Small intestine (tissue), 7 donors: ENCODE results near the gene GAB3. TPM values are rescaled to one million over a fixed set of nuclear protein-coding genes. Genes with fewer than 3 reads are reported as not detected.

ENCODE experiments used
- DNase-seq, 2 donors: peaks; one replicate each; pipeline versions ENCODE4 v3.0.0 to v3.0.0-alpha.2; 2013
- FAIRE-seq: peaks from 2 replicates; lab custom pipeline; 2012; peaks lifted over from hg19 to GRCh38; lab: Jason Lieb, UNC
- H3K27ac ChIP-seq, 3 donors: one replicate each; pipeline ENCODE4 v1.5.1; 2013; ENCODE audit warnings: low read length in 2 of 3, mild to moderate bottlenecking in 2 of 3, control low read depth in 1 of 3, inconsistent platforms in 1 of 3, low read depth in 1 of 3, moderate library complexity in 1 of 3
- H3K27me3 ChIP-seq, 3 donors: one replicate each; pipeline ENCODE4 v1.6.1; 2013; ENCODE audit warnings: low read length in 3 of 3, inconsistent platforms in 1 of 3; ENCODE audit not compliant: control insufficient read depth in 3 of 3, insufficient read depth in 3 of 3
- H3K36me3 ChIP-seq, 3 donors: one replicate each; pipeline ENCODE4 v1.6.1; 2013; ENCODE audit warnings: low read length in 3 of 3, inconsistent platforms in 1 of 3, low read depth in 1 of 3, mild to moderate bottlenecking in 1 of 3, moderate library complexity in 1 of 3; ENCODE audit not compliant: control insufficient read depth in 3 of 3, insufficient read depth in 2 of 3
- H3K4me1 ChIP-seq, 3 donors: one replicate each; pipeline ENCODE4 v1.6.1; 2013; ENCODE audit warnings: low read length in 2 of 3, inconsistent platforms in 1 of 3, low read depth in 1 of 3, mild to moderate bottlenecking in 1 of 3, moderate library complexity in 1 of 3; ENCODE audit not compliant: control insufficient read depth in 3 of 3, insufficient read depth in 2 of 3
- H3K4me3 ChIP-seq, 3 donors: one replicate each; pipeline ENCODE4 v1.5.1; 2013; ENCODE audit warnings: low read length in 3 of 3, control low read depth in 1 of 3, inconsistent platforms in 1 of 3, low read depth in 1 of 3, mild to moderate bottlenecking in 1 of 3, moderate library complexity in 1 of 3
- H3K9me3 ChIP-seq, 2 donors: one replicate each; pipeline ENCODE4 v1.6.1; 2013; ENCODE audit warnings: low read depth in 1 of 2, low read length in 1 of 2; ENCODE audit not compliant: control insufficient read depth in 2 of 2, insufficient read depth in 1 of 2
- WGBS, 3 donors: extraction: QIAGEN DNeasy Blood & Tissue Kit; methylation state at CpG; one replicate each; pipeline ENCODE4 v1.1.7; 2013; 5-methylcytosine and 5-hydroxymethylcytosine counted together
- polyA plus RNA-seq, 4 donors: library from polyadenylated mRNA; stranded (reverse) in 3 of 4; unstranded in 1 of 4; fragments of 200-250 nt in 3 of 4; fragments of 120-200 nt in 1 of 4; gene quantifications; one replicate each; pipeline versions ENCODE4 v1.2.1 to v1.2.3, GENCODE V29; 2013
- donor health status: healthy with polysubstance abuse.
- donor health status: control.
- donor health status: control.
- donor health status: Bipolar disorder and iron deficiency.
- donor health status: healthy.

Gene GAB3
- polyA plus RNA-seq, 4 donors: 1.1 to 2.1 (median 1.3) TPM

DNA sequence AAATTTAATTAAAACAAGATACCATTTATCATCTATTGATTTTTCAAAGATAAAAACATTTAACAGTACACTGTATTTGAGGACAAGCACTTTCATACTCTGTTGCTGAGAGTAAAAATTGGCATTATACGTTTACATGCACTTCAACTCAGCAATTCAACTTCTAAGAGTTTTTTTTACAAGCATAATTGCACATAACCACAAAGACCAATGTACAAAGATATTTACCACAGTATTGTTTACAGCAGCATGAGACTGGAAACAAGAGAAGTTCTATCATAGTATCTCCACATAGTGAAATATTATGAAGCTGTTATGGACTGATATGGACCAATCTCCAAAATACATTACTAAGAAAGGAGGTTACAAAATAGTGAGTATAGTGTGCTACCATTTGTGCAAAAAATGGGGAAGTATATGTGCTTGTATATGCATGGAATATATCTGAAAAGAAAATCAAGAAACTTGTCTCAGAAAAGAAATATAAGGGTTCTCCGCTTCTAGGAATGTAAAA, 10.9 kb downstream of the GAB3 start:
- Histone ChIP-seq H3K4me1 (peaks cover 0 to 4% (median 0%) of the 10 kb centered on the region in 3 donors), H3K27ac (no peak overlapping the region), H3K4me3 (no peak overlapping the region), H3K9me3 (no peaks in the 10 kb centered on the region), H3K36me3 (no peaks in the 10 kb centered on the region), H3K27me3 (peaks cover 0 to 2% (median 0%) of the 10 kb centered on the region in 3 donors)
- FAIRE-seq (peak; percentile 39), DNase-seq (no peak)
- WGBS, 3 donors: 66 to 86% (median 72%) methylated on average over 2 of the region's 2 CpGs

DNA sequence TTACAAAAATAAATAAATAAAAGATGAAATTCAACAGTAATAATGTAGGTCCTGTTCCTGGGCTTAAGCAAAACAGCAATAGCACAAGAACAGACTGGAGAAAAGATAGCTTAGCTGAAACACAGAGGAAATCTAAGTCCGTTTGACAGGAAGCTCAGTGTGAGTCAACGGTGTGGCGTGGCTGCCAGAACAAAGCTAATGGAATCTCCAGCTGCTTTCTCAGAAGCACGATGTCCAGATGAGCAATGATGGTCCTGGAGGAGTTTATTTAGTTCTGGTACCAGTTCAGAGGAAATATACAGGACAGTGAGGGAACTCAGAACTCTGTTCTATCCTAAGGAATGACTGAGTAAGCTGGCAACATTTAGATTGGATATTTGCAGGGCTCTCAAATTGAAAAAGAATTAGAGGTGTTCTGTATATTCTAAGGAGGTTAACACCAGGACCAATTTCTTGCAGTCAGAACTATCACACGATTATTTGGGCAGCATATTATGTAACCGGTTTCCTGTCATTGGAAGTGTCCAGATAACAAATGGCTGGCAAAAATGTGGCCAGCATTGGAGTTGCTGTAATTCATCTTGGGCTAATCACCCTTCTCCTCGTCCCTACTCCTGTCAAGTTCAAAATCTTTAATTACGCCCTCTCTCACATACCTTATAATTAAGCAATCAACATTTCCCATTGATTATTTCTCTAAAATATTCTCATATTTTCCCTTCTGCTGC, 12.7 kb downstream of the GAB3 start:
- H3K9me3 ChIP-seq: no peaks in the 10 kb centered on the region
- H3K4me1 ChIP-seq: peaks cover 0 to 4% (median 0%) of the 10 kb centered on the region in 3 donors
- no peak overlapping the region for H3K4me3 ChIP-seq
- peaks cover 0 to 2% (median 0%) of the 10 kb centered on the region in 3 donors for H3K27me3 ChIP-seq
- DNase-seq: no peak
- 34 to 74% (median 48%) methylated on average over 8 of the region's 8 CpGs for WGBS, 3 donors
- no peaks in the 10 kb centered on the region for H3K36me3 ChIP-seq
- no peak for FAIRE-seq
- peak overlapping the region in 2 of 3 donors; percentile 11 to 58 for H3K27ac ChIP-seq

DNA sequence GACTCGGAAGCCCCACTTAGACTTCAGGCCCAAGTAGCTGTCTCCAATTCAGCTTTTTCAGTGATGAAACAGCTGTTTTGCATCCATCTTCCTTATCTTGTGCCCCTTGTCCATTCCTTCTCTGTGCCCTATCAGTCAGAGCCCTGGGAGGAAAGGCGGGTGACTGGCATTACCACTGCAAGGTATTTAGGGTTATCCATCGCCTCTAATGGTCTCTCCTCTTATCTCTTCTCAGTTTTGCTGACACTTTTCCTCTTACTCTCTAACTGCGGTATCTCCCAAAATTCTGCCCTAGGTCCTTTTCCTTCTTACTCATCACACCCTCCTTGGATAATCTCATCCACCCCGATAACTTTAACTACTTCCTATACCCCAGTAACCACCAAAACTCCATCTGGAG, 13.7 kb downstream of the GAB3 start:
- Histone ChIP-seq H3K4me1 (peaks cover 0 to 8% (median 0%) of the 10 kb centered on the region in 3 donors), H3K4me3 (no peak overlapping the region), H3K36me3 (no peaks in the 10 kb centered on the region), H3K27ac (peak overlapping the region in 1 of 3 donors; percentile 87), H3K27me3 (peaks cover 0 to 2% (median 0%) of the 10 kb centered on the region in 3 donors), H3K9me3 (no peaks in the 10 kb centered on the region)
- FAIRE-seq (no peak), DNase-seq (no peak)
- 80 to 91% (median 86%) methylated on average over 5 of the region's 5 CpGs for WGBS, 3 donors

DNA sequence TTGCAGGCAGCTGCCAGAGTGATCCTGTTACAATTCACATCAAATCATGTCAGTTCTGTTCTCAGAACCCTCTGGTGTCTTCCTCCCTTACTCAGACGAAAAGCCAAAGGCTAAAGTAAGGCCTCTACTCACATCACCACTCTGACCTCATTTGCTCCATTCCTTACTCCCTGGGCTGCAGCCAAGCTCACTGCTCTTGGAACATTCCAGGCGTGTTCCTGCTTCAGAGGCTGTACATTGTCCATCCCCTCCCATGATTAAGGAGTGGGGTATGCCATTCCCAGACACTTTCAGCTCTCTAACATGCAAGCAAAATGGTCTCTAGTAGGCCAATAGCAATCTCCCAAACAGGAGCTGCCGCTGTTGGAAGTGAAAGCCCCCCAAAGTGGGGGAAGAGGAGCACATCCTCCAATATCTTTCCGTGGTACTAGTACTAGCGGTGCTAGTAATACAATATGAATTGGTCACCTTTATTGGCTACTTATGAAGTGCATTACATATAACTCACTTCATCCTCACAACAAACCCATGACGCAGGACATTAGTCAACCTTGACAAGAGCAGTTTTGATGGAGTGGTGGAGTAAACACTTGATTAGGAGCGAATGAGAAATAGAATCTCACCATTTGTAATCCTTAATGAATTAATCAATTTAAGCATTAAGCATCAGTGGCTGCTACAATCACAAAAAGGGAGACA, 15.0 kb downstream of the GAB3 start:
- H3K4me3 ChIP-seq: no peak overlapping the region
- H3K27ac ChIP-seq: peak overlapping the region; percentile 52 to 83 (median 58)
- H3K9me3 ChIP-seq: no peaks in the 10 kb centered on the region
- peaks cover 0 to 2% (median 0%) of the 10 kb centered on the region in 3 donors for H3K27me3 ChIP-seq
- DNase-seq (no peak), FAIRE-seq (no peak)
- WGBS, 3 donors: 61 to 81% (median 68%) methylated on average over 7 of the region's 7 CpGs
- H3K36me3 ChIP-seq: no peaks in the 10 kb centered on the region
- peaks cover 0 to 8% (median 0%) of the 10 kb centered on the region in 3 donors for H3K4me1 ChIP-seq

DNA sequence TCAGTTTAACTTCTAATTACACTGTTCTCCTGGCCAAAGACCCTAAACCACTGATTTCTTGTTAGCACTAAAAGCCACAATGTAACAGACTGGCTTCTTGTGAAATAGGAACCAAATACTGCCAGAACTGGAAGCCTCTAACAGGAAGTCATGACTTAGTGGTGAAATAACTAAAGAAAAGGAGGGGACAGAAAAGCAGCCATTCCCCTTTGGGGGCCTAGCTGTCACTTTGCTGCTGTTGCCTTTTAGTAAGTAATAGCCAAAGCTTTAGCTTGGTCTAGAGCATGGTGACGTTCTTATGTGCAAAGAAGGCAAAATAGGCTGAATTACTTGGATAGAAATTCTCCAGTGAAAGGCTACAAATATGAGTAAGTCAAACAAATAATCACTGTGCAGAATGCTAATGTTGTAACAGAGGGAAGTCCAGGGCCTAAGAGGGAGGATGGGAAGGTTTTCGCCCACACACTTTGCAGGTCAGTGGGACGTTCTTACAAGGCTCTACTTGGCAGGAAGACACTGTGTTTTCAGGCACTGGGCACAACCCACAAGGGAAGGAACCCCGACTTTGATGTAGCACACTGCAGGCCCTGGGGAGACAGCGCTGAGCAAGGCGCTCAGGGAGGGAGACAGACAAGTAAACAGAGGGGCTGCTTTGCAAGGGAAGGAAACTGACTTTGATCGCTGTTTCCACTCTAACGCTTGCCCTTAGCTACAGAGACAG, 16.7 kb downstream of the GAB3 start:
- peaks cover 0 to 2% (median 0%) of the 10 kb centered on the region in 3 donors for H3K27me3 ChIP-seq
- H3K4me1 ChIP-seq: peaks cover 0 to 10% (median 3%) of the 10 kb centered on the region in 3 donors
- H3K27ac ChIP-seq: peak overlapping the region; percentile 56 to 95 (median 58)
- H3K36me3 ChIP-seq: no peaks in the 10 kb centered on the region
- H3K4me3 ChIP-seq: no peak overlapping the region
- H3K9me3 ChIP-seq: no peaks in the 10 kb centered on the region
- FAIRE-seq (no peak), DNase-seq (peak in 1 of 2 donors; percentile 29)
- 26 to 72% (median 55%) methylated on average over 8 of the region's 8 CpGs for WGBS, 3 donors

DNA sequence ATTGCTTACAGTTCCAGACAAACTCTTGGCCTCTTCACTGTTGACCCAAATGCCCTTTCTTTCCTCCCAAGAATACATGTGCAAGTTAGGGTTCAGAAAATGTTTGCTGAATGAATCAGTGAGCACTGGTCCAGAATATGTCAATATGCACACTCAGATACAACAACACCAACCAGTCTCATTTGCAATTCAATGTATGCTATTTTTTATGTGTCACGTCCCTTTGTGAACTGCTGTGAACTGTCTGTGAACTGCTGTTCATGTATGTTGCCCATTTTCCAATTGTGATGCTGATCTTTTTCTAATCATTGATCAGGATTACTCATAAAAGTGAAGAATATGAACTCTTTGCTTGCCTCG, 17.8 kb downstream of the GAB3 start:
- Histone ChIP-seq H3K27ac (peak overlapping the region in 2 of 3 donors; percentile 37 to 77), H3K4me3 (no peak overlapping the region), H3K9me3 (no peaks in the 10 kb centered on the region), H3K27me3 (peaks cover 0 to 2% (median 0%) of the 10 kb centered on the region in 3 donors), H3K4me1 (peaks cover 0 to 11% (median 3%) of the 10 kb centered on the region in 3 donors), H3K36me3 (no peaks in the 10 kb centered on the region)
- no peak for FAIRE-seq
- 57 to 79% (median 68%) methylated on average over 2 of the region's 2 CpGs for WGBS, 3 donors
- DNase-seq: no peak

DNA sequence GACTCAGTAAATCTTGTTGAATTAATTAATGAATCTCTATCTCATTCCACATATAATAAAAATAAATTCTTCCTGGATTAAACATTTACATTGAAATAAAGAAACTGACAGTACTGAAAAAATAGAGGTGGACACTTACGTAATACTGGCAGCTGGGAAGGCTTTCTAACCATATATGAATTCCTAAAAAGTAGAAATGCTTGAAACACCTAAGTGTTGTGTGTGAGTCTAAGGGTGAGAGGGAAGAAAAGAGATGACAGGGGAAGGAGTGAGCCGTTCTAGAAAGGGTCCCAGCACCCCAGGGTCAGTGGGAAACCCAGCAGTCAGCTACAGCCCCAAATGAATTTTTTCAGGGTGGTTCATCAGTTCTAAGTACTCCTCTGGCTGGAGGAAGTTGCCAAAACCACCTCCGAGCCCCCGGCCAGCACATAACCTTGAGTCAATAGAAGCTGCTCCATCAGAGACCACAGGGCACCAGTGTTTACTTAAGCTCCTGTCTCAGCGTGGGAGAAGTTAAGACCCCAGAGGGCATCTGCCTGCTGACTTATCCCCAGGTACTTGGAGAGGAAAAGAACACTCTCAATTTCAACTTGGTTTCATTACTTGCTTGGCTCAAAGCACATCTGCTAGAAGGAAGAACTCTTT, 18.3 kb downstream of the GAB3 start:
- whole genome bisulfite sequencing, 3 donors: 46 to 70% (median 48%) methylated on average over 5 of the region's 5 CpGs
- FAIRE-seq (no peak), DNase-seq (no peak)
- Histone ChIP-seq H3K27me3 (peaks cover 0 to 2% (median 0%) of the 10 kb centered on the region in 3 donors), H3K36me3 (no peaks in the 10 kb centered on the region), H3K27ac (peak overlapping the region in 2 of 3 donors; percentile 37 to 77), H3K9me3 (no peaks in the 10 kb centered on the region), H3K4me1 (peaks cover 0 to 11% (median 3%) of the 10 kb centered on the region in 3 donors), H3K4me3 (no peak overlapping the region)
